H1 (cell line): Measurements from ENCODE around the gene CIAO2B. TPM values are rescaled to one million over a fixed set of nuclear protein-coding genes. Genes with fewer than 3 reads are reported as not detected.

Experiments
- ASH2L ChIP-seq: fragments of 200-600, 300-600 bp; sonication (generic); IDR thresholded peaks from one replicate; pipeline ENCODE4 v1.7.1; 2017; ENCODE audit warnings: low read length
- CHD1 ChIP-seq: IDR thresholded peaks from 2 replicates; pipeline ENCODE4 v1.6.1; 2012; ENCODE audit warnings: low read depth, low read length, improper control_type of control experiment
- CHD7 ChIP-seq: fragments of 300-600 bp; sonication (generic); IDR thresholded peaks from 2 replicates; pipeline ENCODE4 v1.7.1; 2012; ENCODE audit warnings: low read length, moderate library complexity, mild to moderate bottlenecking, inconsistent platforms; ENCODE audit not compliant: insufficient replicate concordance
- NANOG ChIP-seq: IDR thresholded peaks from 2 replicates; pipeline ENCODE4 v1.6.1; 2011; ENCODE audit warnings: low read length, low read depth, mild to moderate bottlenecking, inconsistent platforms; ENCODE audit not compliant: insufficient read depth, poor library complexity, severe bottlenecking
- SIX5 ChIP-seq: IDR thresholded peaks from 2 replicates; pipeline ENCODE4 v1.6.1; 2011; ENCODE audit warnings: mild to moderate bottlenecking, low read depth, low read length
- ZNF274 ChIP-seq: IDR thresholded peaks from 2 replicates; pipeline ENCODE4 v1.7.0; 2012; ENCODE audit warnings: low read length, borderline replicate concordance; ENCODE audit errors: extremely low read depth
- polyA plus RNA-seq, 7 experiments: library from polyadenylated mRNA; depleted of rRNA in 3 of 7; stranded (reverse) in 5 of 7; unstranded in 2 of 7; fragments of >200 nt in 5 of 7; fragments of 200-250 nt in 2 of 7; gene quantifications; 1 replicate in 5 of 7; 2 replicates in 1 of 7; 4 replicates in 1 of 7; pipeline versions ENCODE4 v1.2.1 to v1.2.3, GENCODE V29; 2011 to 2013; ENCODE audit warnings: missing spikeins in 2 of 7, mixed read lengths in 2 of 7
- total RNA-seq: library from RNA; stranded (reverse); fragmentation: NEBNext Ultra II Directional; extraction: Animal tissue kit (Norgen Biotek cat#: 25700); gene quantifications from 2 replicates; pipeline ENCODE4 v1.2.1, GENCODE V29; 2021

The CIAO2B gene
- total and polyA plus RNA-seq, 2 of the 8 experiments (the other 6 are each of a cell fraction or from before 2014, with no cell fraction given) = 65.6 to 248 TPM

GRCh38 chr16:66898207-66898606, 36.0 kb downstream of the CIAO2B start (continued):
- no peak for TF ChIP-seq CHD7
- no peak for TF ChIP-seq CHD1
- TF ChIP-seq SIX5 = no peak
- TF ChIP-seq ASH2L = no peak
- no peak for TF ChIP-seq NANOG
- no peak for TF ChIP-seq ZNF274
